Measurements from ENCODE around the gene DKC1. TPM values are rescaled to one million over a fixed set of nuclear protein-coding genes. Genes with fewer than 3 reads are reported as not detected.

The DKC1 gene
- polyA plus RNA-seq, 3 donors: 14.1 to 21.6 (median 17.0) TPM

DNA sequence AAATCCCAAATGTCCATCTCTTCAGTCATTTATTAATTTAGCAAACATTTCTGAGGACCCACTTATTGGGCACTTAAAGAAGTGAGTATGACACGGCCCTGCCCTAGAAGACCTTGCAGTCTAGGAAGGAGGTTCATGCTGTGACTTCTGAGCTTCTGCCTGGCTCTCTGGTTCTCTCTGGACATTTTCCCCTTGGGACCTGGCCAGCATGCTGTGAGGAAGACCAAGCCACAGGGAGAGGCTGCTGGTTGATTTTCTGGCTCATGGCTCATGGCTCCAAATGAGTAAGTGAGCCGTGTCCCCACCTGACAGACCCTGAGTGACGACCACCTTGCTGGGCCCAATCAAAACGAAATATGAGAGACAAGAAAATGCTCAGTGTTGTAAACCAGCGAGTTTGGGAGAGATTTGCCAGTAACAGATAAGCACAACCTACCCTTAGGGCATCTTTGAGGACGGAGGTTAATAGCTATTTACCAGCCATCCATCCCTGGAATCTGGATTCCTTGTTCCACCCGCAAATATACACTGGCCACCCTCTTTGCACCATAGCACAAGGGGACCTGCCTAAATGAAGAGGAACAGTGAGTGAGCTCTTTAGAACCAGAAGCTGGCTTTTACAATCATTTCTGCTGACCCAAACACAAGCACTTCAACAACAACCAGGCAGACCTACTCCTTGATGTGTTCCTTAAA lies 41.7 kb downstream of the DKC1 start:
- peak overlapping the region; percentile 78 to 96 (median 81) for H3K4me3 ChIP-seq (replicated peaks in 1 of 3; ENCODE audit: low read depth in 2 of 3, low read length in 3 of 3)
- no peak for DNase-seq
- no peaks in the 10 kb centered on the region for H3K9me3 ChIP-seq (replicated peaks in 1 of 2; ENCODE audit: control insufficient read depth in 1 of 2, insufficient read depth in 1 of 2, low read length in 2 of 2)
- H3K9ac ChIP-seq (ENCODE audit: insufficient read depth, low read length, poor library complexity, severe bottlenecking): peak overlapping the region; percentile 80
- no CpG with 5 or more reads among the region's 7 CpGs for WGBS (ENCODE audit: insufficient coverage)
- Mint-ChIP-seq H3K9me3 (peaks cover 0 to 10% (median 0%) of the 10 kb centered on the region in 7 donors), H3K27me3 (ENCODE audit: low read depth in 3 of 3) (no peaks in the 10 kb centered on the region), H3K4me3 (peak overlapping the region; percentile 92 to 96), H3K36me3 (peaks cover 3 to 9% of the 10 kb centered on the region in 2 donors), H3K4me1 (peaks cover 47% of the 10 kb centered on the region), H3K27ac (peak overlapping the region; percentile 76 to 96 (median 91))
- intact Hi-C loops (cut with micrococcal nuclease): no loop called here
- peaks cover 55 to 59% of the 10 kb centered on the region in 2 donors for H3K4me1 ChIP-seq (ENCODE audit: control insufficient read depth in 1 of 2, insufficient read depth in 2 of 2, low read length in 2 of 2)
- H4K20me1 ChIP-seq (ENCODE audit: insufficient read depth, low read length): no peaks in the 10 kb centered on the region
- TF ChIP-seq CTCF (IDR thresholded peaks at IDR 0.05): no peak
- H3K4me2 ChIP-seq (replicated peaks; ENCODE audit: extremely low read depth, low read length, poor library complexity, severe bottlenecking): peak overlapping the region; percentile 68
- H2AFZ ChIP-seq (ENCODE audit: insufficient read depth, low read depth, low read length, poor library complexity, severe bottlenecking): no peak overlapping the region
- H3K36me3 ChIP-seq (replicated peaks in 1 of 2; ENCODE audit: control insufficient read depth in 1 of 2, insufficient read depth in 2 of 2, low read length in 2 of 2): no peaks in the 10 kb centered on the region
- peaks cover 47% of the 10 kb centered on the region for H3K79me2 ChIP-seq (ENCODE audit: insufficient read depth, low read length)
- H3K27me3 ChIP-seq (ENCODE audit: control insufficient read depth in 2 of 2, insufficient read depth in 2 of 2, low read length in 2 of 2): no peaks in the 10 kb centered on the region
- peak overlapping the region; percentile 90 to 94 for H3K27ac ChIP-seq (ENCODE audit: low read depth in 1 of 2, low read length in 2 of 2)

DNA sequence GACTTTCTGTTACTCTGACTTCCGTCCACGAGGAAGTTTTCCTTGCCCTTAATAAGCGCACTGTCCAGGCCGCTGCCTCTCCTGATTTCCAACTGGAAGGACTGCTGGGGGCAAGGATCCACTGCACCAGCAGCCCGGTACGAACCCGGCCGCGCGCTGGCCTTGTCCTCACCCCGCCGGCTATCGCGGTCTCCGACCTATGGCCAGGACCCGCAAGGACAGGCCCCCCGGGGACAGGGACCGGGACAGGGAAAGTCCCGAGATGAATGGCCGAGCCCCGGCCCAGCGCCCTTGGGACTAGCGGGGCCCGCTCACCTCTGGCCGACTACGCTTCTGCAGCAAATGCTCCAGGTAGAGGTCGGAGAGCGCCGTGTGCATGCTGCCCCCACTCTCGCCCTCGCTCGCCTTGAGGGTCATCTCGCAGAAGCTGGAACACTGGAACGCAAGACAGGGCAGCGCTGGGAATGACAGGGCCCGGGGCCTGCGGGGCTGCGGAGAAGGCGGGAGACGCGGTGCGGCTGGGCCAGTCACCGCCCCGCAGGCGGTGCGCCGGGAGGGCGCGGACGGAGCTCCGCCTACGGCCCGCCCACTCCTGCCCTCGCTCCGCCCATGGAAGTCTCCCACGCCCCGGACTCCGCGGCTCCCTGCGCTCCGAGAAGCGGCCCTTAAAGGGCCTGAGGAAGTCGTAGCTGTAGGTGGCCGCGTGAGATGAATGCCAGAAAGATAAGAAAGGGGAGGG lies 42.5 kb downstream of the DKC1 start, which contains the start of gene MPP1:
TSS of gene MPP1 (minus strand) at position 529 of the 739 bp plus-strand sequence. CDS start at position 417, 112 bp downstream.
- no peaks in the 10 kb centered on the region for H3K27me3 Mint-ChIP-seq (ENCODE audit: low read depth in 3 of 3)
- peak within 1 kb of the TSS; percentile 78 to 96 (median 81) for H3K4me3 ChIP-seq (replicated peaks in 1 of 3; ENCODE audit: low read depth in 2 of 3, low read length in 3 of 3)
- peak within 1 kb of the TSS; percentile 80 for H3K9ac ChIP-seq (ENCODE audit: insufficient read depth, low read length, poor library complexity, severe bottlenecking)
- no peaks in the 10 kb centered on the region for H3K36me3 ChIP-seq (replicated peaks in 1 of 2; ENCODE audit: control insufficient read depth in 1 of 2, insufficient read depth in 2 of 2, low read length in 2 of 2)
- peak within 1 kb of the TSS; percentile 92 to 96 for H3K4me3 Mint-ChIP-seq
- WGBS (ENCODE audit: insufficient coverage): under 1% methylated on average over 42 of the region's 65 CpGs
- peaks cover 40% of the 10 kb centered on the region for H3K79me2 ChIP-seq (ENCODE audit: insufficient read depth, low read length)
- no peaks in the 10 kb centered on the region for H4K20me1 ChIP-seq (ENCODE audit: insufficient read depth, low read length)
- DNase-seq: peak; percentile 69 to 78 (median 75)
- peaks cover 48 to 52% of the 10 kb centered on the region in 2 donors for H3K4me1 ChIP-seq (ENCODE audit: control insufficient read depth in 1 of 2, insufficient read depth in 2 of 2, low read length in 2 of 2)
- H3K27ac ChIP-seq (ENCODE audit: low read depth in 1 of 2, low read length in 2 of 2): peak within 1 kb of the TSS; percentile 90 to 94
- H3K27ac Mint-ChIP-seq: peak within 1 kb of the TSS; percentile 84 to 96 (median 92)
- H3K4me1 Mint-ChIP-seq: peaks cover 40% of the 10 kb centered on the region
- H3K4me2 ChIP-seq (replicated peaks; ENCODE audit: extremely low read depth, low read length, poor library complexity, severe bottlenecking): peak within 1 kb of the TSS; percentile 68
- intact Hi-C loops (cut with micrococcal nuclease): no loop called here
- no peak for TF ChIP-seq CTCF (IDR thresholded peaks at IDR 0.05)
- H2AFZ ChIP-seq (ENCODE audit: insufficient read depth, low read depth, low read length, poor library complexity, severe bottlenecking): peak within 1 kb of the TSS; percentile 68
- peaks cover 0 to 6% of the 10 kb centered on the region in 2 donors for H3K36me3 Mint-ChIP-seq
- H3K9me3 ChIP-seq (replicated peaks in 1 of 2; ENCODE audit: control insufficient read depth in 1 of 2, insufficient read depth in 1 of 2, low read length in 2 of 2): no peaks in the 10 kb centered on the region
- H3K9me3 Mint-ChIP-seq: peaks cover 0 to 10% (median 0%) of the 10 kb centered on the region in 7 donors
- no peaks in the 10 kb centered on the region for H3K27me3 ChIP-seq (ENCODE audit: control insufficient read depth in 2 of 2, insufficient read depth in 2 of 2, low read length in 2 of 2)

Measured in CD14-positive monocyte (primary cell).